Measurements from ENCODE around the gene CTAG2. TPM values are rescaled to one million over a fixed set of nuclear protein-coding genes. Genes with fewer than 3 reads are reported as not detected.
"Not testable (repeated sequence)": the region's sequence is repeated elsewhere in the genome, so short reads cannot be mapped to it uniquely, and the experiment has no call there.

CTAG2 gene
- total RNA-seq, 1 experiment from 2014 or later, result not detected

- Histone ChIP-seq H3K4me3 (replicated peaks in 1 of 2; ENCODE audit: low read depth in 1 of 2, low read length in 2 of 2) (no peak overlapping the region), H4K20me1 (ENCODE audit: insufficient read depth) (no peaks in the 10 kb centered on the region), H3K9me2 (ENCODE audit: insufficient read depth) (no peaks in the 10 kb centered on the region), H3K9ac (ENCODE audit: low read length) (no peak overlapping the region), H3K27ac (ENCODE audit: low read depth, low read length) (no peak overlapping the region), H2AFZ (ENCODE audit: low read depth, low read length, poor library complexity, severe bottlenecking) (no peak overlapping the region), H3K4me1 (ENCODE audit: control insufficient read depth in 1 of 2, insufficient read depth in 2 of 2, low read length in 2 of 2) (no peaks in the 10 kb centered on the region), H3K9me3 (ENCODE audit: control insufficient read depth in 1 of 2, insufficient read depth in 1 of 2, low read depth in 1 of 2, low read length in 2 of 2) (no peaks in the 10 kb centered on the region), H3K4me2 (ENCODE audit: low read length) (no peak overlapping the region), H3K79me2 (ENCODE audit: insufficient read depth, low read length) (no peaks in the 10 kb centered on the region), H3K36me3 (ENCODE audit: control insufficient read depth in 1 of 2, insufficient read depth in 2 of 2, low read length in 2 of 2) (no peaks in the 10 kb centered on the region), H3K27me3 (ENCODE audit: insufficient read depth, low read length) (no peaks in the 10 kb centered on the region)
- ChIA-PET POLR2A (no interaction called here), RAD21 (ENCODE audit: low non-redundant PET in 1 of 2, low total read pairs in 2 of 2, uncharacterized antibody in 2 of 2, unreplicated experiment in 2 of 2) (no interaction called here), CTCF (no interaction called here)
- no peak for DNase-seq (ENCODE audit: low read depth, low spot score)
- intact Hi-C loops (cut with micrococcal nuclease), result no loop called here
- BruUV-seq (replicated peaks), result no TSS peak
- TF ChIP-seq ZFX (IDR thresholded peaks at IDR 0.05), result no peak
- no peak for TF ChIP-seq SIN3A (IDR thresholded peaks at IDR 0.05; ENCODE audit: low read depth)
- TF ChIP-seq ATF3 (IDR thresholded peaks at IDR 0.05), result no peak
- no peak for TF ChIP-seq EZH2phosphoT487 (IDR thresholded peaks at IDR 0.05; ENCODE audit: borderline replicate concordance)
- TF ChIP-seq ZBTB33 (IDR thresholded peaks at IDR 0.05; ENCODE audit: extremely low read depth, insufficient replicate concordance, low read length), result no peak
- TF ChIP-seq CBX3 (IDR thresholded peaks at IDR 0.05; ENCODE audit: low read depth), result no peak
- no peak for TF ChIP-seq CEBPB (IDR thresholded peaks at IDR 0.05; ENCODE audit: low read depth)
- TF ChIP-seq EGR1 (IDR thresholded peaks at IDR 0.05; ENCODE audit: low read depth), result no peak
- no peak for TF ChIP-seq ZNF274 (IDR thresholded peaks at IDR 0.05; ENCODE audit: low read depth, low read length)
- TF ChIP-seq JUND (IDR thresholded peaks at IDR 0.05), result no peak
- no peak for TF ChIP-seq MAX (IDR thresholded peaks at IDR 0.05)
- no peak for TF ChIP-seq RAD21 (IDR thresholded peaks at IDR 0.05; ENCODE audit: low read depth)
- TF ChIP-seq TCF7L2 (IDR thresholded peaks at IDR 0.05; ENCODE audit: borderline replicate concordance, extremely low read depth, insufficient read depth, insufficient read length), result no peak
- TF ChIP-seq SRF (IDR thresholded peaks at IDR 0.05; ENCODE audit: low read depth), result no peak
- TF ChIP-seq YY1 (IDR thresholded peaks at IDR 0.05; ENCODE audit: extremely low read depth, insufficient replicate concordance, low read depth, low read length), result no peak
- no peak for TF ChIP-seq ELF1 (IDR thresholded peaks at IDR 0.05; ENCODE audit: borderline replicate concordance, low read depth)
- TF ChIP-seq EZH2 (IDR thresholded peaks at IDR 0.05), result no peak
- ATAC-seq, result no peak
Observed at GRCh38 chrX:154648931-154649330, 4.4 kb downstream of the CTAG2 start.

GRCh38 chrX:154645745-154646378 is 7.5 kb downstream of the CTAG2 start:
- ATAC-seq; H3K9me3 ChIP-seq (ENCODE audit: control insufficient read depth in 1 of 2, insufficient read depth in 1 of 2, low read depth in 1 of 2, low read length in 2 of 2); H3K4me2 ChIP-seq (ENCODE audit: low read length); H3K4me1 ChIP-seq (ENCODE audit: control insufficient read depth in 1 of 2, insufficient read depth in 2 of 2, low read length in 2 of 2); H3K36me3 ChIP-seq (ENCODE audit: control insufficient read depth in 1 of 2, insufficient read depth in 2 of 2, low read length in 2 of 2); POLR2A ChIA-PET; intact Hi-C loops (cut with micrococcal nuclease); H3K27me3 ChIP-seq (ENCODE audit: insufficient read depth, low read length); CTCF ChIA-PET; BruUV-seq (replicated peaks); H3K79me2 ChIP-seq (ENCODE audit: insufficient read depth, low read length); H4K20me1 ChIP-seq (ENCODE audit: insufficient read depth); RAD21 ChIA-PET (ENCODE audit: low non-redundant PET in 1 of 2, low total read pairs in 2 of 2, uncharacterized antibody in 2 of 2, unreplicated experiment in 2 of 2); H3K9ac ChIP-seq (ENCODE audit: low read length); DNase-seq (ENCODE audit: low read depth, low spot score); H2AFZ ChIP-seq (ENCODE audit: low read depth, low read length, poor library complexity, severe bottlenecking); H3K4me3 ChIP-seq (replicated peaks in 1 of 2; ENCODE audit: low read depth in 1 of 2, low read length in 2 of 2); H3K27ac ChIP-seq (ENCODE audit: low read depth, low read length); H3K9me2 ChIP-seq (ENCODE audit: insufficient read depth): not testable (repeated sequence)

Measured in HCT116 (cell line).